Measurements from ENCODE around the gene LATS2.

DNA sequence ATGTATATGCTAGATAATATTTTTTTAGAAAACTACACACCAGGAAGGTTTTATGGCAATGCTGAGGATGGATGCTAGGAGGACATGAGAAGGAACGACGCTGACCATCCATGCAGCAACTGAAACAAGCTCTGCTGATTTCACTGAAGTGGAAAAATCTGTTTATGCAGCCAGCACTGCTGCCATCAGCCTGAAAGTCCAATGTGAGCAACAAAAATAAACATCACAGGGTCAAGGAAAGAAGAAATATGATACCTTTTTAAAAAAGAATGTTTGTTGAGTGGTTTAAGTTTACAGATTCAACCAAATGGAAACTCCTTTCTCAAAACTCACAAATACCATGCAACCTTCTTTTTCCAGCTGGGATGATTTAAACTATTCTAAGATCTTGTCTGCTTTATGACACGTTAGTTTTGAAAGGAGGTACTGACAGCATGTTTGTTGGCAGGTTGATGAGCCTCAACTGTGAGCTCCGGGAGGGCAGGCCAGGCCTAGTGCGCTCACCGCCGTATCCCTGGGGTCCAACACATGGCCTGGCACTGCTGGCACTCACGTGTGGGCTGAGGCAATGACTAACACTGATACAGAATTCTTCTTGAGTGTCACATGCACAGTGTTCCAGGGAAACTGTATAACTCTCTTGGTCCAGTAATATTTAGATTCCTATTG lies 46.8 kb downstream of the LATS2 start:
- no peak for TF ChIP-seq OSR1 (CRISPR knock-in tag; IDR thresholded peaks at IDR 0.05)
- TF ChIP-seq ARNTL (CRISPR knock-in tag; IDR thresholded peaks at IDR 0.05; ENCODE audit: borderline replicate concordance, low read depth), result no peak
- TF ChIP-seq BACH2 (CRISPR knock-in tag; IDR thresholded peaks at IDR 0.05; ENCODE audit: borderline replicate concordance), result no peak
- no peak for TF ChIP-seq ISL1 (CRISPR knock-in tag; IDR thresholded peaks at IDR 0.05)
- no peak for TF ChIP-seq SNAI2 (CRISPR knock-in tag; IDR thresholded peaks at IDR 0.05)
- TF ChIP-seq, protein P1, sequence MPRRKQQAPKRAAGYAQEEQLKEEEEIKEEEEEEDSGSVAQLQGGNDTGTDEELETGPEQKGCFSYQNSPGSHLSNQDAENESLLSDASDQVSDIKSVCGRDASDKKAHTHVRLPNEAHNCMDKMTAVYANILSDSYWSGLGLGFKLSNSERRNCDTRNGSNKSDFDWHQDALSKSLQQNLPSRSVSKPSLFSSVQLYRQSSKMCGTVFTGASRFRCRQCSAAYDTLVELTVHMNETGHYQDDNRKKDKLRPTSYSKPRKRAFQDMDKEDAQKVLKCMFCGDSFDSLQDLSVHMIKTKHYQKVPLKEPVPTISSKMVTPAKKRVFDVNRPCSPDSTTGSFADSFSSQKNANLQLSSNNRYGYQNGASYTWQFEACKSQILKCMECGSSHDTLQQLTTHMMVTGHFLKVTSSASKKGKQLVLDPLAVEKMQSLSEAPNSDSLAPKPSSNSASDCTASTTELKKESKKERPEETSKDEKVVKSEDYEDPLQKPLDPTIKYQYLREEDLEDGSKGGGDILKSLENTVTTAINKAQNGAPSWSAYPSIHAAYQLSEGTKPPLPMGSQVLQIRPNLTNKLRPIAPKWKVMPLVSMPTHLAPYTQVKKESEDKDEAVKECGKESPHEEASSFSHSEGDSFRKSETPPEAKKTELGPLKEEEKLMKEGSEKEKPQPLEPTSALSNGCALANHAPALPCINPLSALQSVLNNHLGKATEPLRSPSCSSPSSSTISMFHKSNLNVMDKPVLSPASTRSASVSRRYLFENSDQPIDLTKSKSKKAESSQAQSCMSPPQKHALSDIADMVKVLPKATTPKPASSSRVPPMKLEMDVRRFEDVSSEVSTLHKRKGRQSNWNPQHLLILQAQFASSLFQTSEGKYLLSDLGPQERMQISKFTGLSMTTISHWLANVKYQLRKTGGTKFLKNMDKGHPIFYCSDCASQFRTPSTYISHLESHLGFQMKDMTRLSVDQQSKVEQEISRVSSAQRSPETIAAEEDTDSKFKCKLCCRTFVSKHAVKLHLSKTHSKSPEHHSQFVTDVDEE (CRISPR knock-in tag; IDR thresholded peaks at IDR 0.05), result no peak
- TF ChIP-seq, protein P2, sequence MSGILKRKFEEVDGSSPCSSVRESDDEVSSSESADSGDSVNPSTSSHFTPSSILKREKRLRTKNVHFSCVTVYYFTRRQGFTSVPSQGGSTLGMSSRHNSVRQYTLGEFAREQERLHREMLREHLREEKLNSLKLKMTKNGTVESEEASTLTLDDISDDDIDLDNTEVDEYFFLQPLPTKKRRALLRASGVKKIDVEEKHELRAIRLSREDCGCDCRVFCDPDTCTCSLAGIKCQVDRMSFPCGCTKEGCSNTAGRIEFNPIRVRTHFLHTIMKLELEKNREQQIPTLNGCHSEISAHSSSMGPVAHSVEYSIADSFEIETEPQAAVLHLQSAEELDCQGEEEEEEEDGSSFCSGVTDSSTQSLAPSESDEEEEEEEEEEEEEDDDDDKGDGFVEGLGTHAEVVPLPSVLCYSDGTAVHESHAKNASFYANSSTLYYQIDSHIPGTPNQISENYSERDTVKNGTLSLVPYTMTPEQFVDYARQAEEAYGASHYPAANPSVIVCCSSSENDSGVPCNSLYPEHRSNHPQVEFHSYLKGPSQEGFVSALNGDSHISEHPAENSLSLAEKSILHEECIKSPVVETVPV (CRISPR knock-in tag; IDR thresholded peaks at IDR 0.05), result no peak
- TF ChIP-seq ZNF70 (CRISPR knock-in tag; IDR thresholded peaks at IDR 0.05), result no peak
- TF ChIP-seq TCF4 (CRISPR knock-in tag; IDR thresholded peaks at IDR 0.05; ENCODE audit: borderline replicate concordance), result no peak
- no peak for TF ChIP-seq ZC3H10 (CRISPR knock-in tag; IDR thresholded peaks at IDR 0.05)

Data from SK-N-SH treated with all-trans-retinoic acid at 6 μM for 48 hours (cell line).